Right atrium auricular region (tissue), 2 donors: ENCODE measurements around the gene PRUNE2. TPM values are rescaled to one million over a fixed set of nuclear protein-coding genes. Genes with fewer than 3 reads are reported as not detected.

ENCODE experiments used
- DNase-seq: peaks from one replicate; pipeline ENCODE4 v3.0.0-alpha.2; 2019; ENCODE audit warnings: low spot score
- H3K27ac ChIP-seq, 2 donors: fragments of 200-600 bp; sonication (generic); 1 replicate in 1 of 2; 2 replicates in 1 of 2; pipeline ENCODE4 v1.5.1; 2016 to 2019
- H3K27me3 ChIP-seq, 2 donors: fragments of 200-600 bp; sonication (generic); one replicate each; pipeline versions ENCODE4 v1.5.1 to v1.6.0; 2017 to 2019
- H3K36me3 ChIP-seq: fragments of 200-600 bp; sonication (generic); one replicate; pipeline ENCODE4 v1.5.1; 2016
- H3K4me1 ChIP-seq, 2 donors: fragments of 200-600 bp; sonication (generic); one replicate each; pipeline versions ENCODE4 v1.5.1 to v1.6.0; 2017 to 2019
- H3K4me3 ChIP-seq, 2 donors: fragments of 200-600 bp; sonication (generic); 1 replicate in 1 of 2; 2 replicates in 1 of 2; pipeline ENCODE4 v1.5.1; 2017 to 2019; ENCODE audit warnings: mild to moderate bottlenecking in 1 of 2, moderate library complexity in 1 of 2
- H3K9me3 ChIP-seq, 2 donors: fragments of 200-600 bp; sonication (generic); one replicate each; pipeline ENCODE4 v1.5.1; 2019
- CTCF ChIP-seq, 2 donors: fragments of 200-600 bp; sonication (generic); IDR thresholded peaks; one replicate each; pipeline ENCODE4 v1.5.1; 2019; ENCODE audit warnings: antibody characterized with exemption in 2 of 2
- total RNA-seq, 2 donors: library from RNA; depleted of rRNA; stranded (reverse); fragments of >200 nt; gene quantifications; one replicate each; pipeline ENCODE4 v1.1.0, GENCODE V29; 2016

PRUNE2 gene
- total RNA-seq, 2 donors from 2014 or later, result 15.4 to 28.5 TPM

- Histone ChIP-seq H3K9me3 (no peaks in the 10 kb centered on the region), H3K4me1 (no peaks in the 10 kb centered on the region), H3K36me3 (no peaks in the 10 kb centered on the region), H3K4me3 (no peak overlapping the region), H3K27ac (no peak overlapping the region), H3K27me3 (no peaks in the 10 kb centered on the region)
- no peak for DNase-seq
- TF ChIP-seq CTCF (IDR thresholded peaks at IDR 0.05), result no peak
Observed at GRCh38 chr9:76772686-76773445, 133.0 kb downstream of the PRUNE2 start.

GRCh38 chr9:76766126-76766525 lies 139.8 kb downstream of the PRUNE2 start:
- Histone ChIP-seq H3K36me3 (no peaks in the 10 kb centered on the region), H3K27me3 (no peaks in the 10 kb centered on the region), H3K4me3 (no peak overlapping the region), H3K9me3 (no peaks in the 10 kb centered on the region), H3K27ac (no peak overlapping the region), H3K4me1 (no peaks in the 10 kb centered on the region)
- TF ChIP-seq CTCF (IDR thresholded peaks at IDR 0.05), result no peak
- DNase-seq, result no peak

- DNase-seq, result no peak
- no peak within 1 kb of the TSS for H3K4me3 ChIP-seq
Observed at GRCh38 chr9:76764138-76764537, 141.8 kb downstream of the PRUNE2 start, which contains the start of gene PCA3. Gene PCA3 (plus strand): TSS chr9:76764438.

GRCh38 chr9:76761448-76761847 lies 144.5 kb downstream of the PRUNE2 start:
- TF ChIP-seq CTCF (IDR thresholded peaks at IDR 0.05), result peak in 1 of 2 donors; percentile 40
- H3K9me3 ChIP-seq, result no peaks in the 10 kb centered on the region

More at GRCh38 chr9:76764138-76764537, 141.8 kb downstream of the PRUNE2 start, which contains the start of gene PCA3:
- H3K36me3 ChIP-seq, result no peaks in the 10 kb centered on the region
- no peaks in the 10 kb centered on the region for H3K9me3 ChIP-seq
- H3K27me3 ChIP-seq, result no peaks in the 10 kb centered on the region
- H3K4me1 ChIP-seq, result no peaks in the 10 kb centered on the region
- no peak for TF ChIP-seq CTCF (IDR thresholded peaks at IDR 0.05)
- H3K27ac ChIP-seq, result no peak within 1 kb of the TSS

GRCh38 chr9:76759732-76760131 lies 146.2 kb downstream of the PRUNE2 start:
- H3K27me3 ChIP-seq, result no peaks in the 10 kb centered on the region
- H3K4me3 ChIP-seq, result no peak overlapping the region
- no peak overlapping the region for H3K27ac ChIP-seq
- TF ChIP-seq CTCF (IDR thresholded peaks at IDR 0.05), result no peak
- no peaks in the 10 kb centered on the region for H3K36me3 ChIP-seq
- H3K4me1 ChIP-seq, result no peaks in the 10 kb centered on the region
- H3K9me3 ChIP-seq, result no peaks in the 10 kb centered on the region
- no peak for DNase-seq

More at GRCh38 chr9:76761448-76761847, 144.5 kb downstream of the PRUNE2 start:
- H3K27ac ChIP-seq, result no peak overlapping the region
- H3K36me3 ChIP-seq, result no peaks in the 10 kb centered on the region
- H3K27me3 ChIP-seq, result no peaks in the 10 kb centered on the region
- DNase-seq, result no peak
- no peaks in the 10 kb centered on the region for H3K4me1 ChIP-seq
- no peak overlapping the region for H3K4me3 ChIP-seq
